Endodermal cell (in vitro differentiated cells): ENCODE results near the gene VAV3. TPM values are rescaled to one million over a fixed set of nuclear protein-coding genes. Genes with fewer than 3 reads are reported as not detected.
A peak's percentile ranks its signal among the peaks of the same experiment; 100 is the strongest.
"Not testable (repeated sequence)": the region's sequence is repeated elsewhere in the genome, so short reads cannot be mapped to it uniquely, and the experiment has no call there.

ENCODE experiments used
- DNase-seq: peaks from one replicate; pipeline ENCODE4 v3.0.0-alpha.2; 2017
- H3K27ac ChIP-seq: 2 replicates; pipeline ENCODE4 v1.5.1; 2013; ENCODE audit warnings: mild to moderate bottlenecking, low read depth, low read length, moderate library complexity
- H3K27me3 ChIP-seq: 2 replicates; pipeline ENCODE4 v1.6.1; 2013; ENCODE audit warnings: mild to moderate bottlenecking, low read length, moderate library complexity; ENCODE audit not compliant: insufficient read depth, control insufficient read depth, poor library complexity, severe bottlenecking
- H3K36me3 ChIP-seq: 2 replicates; pipeline ENCODE4 v1.7.0; 2013; ENCODE audit warnings: mild to moderate bottlenecking, low read length, moderate library complexity; ENCODE audit not compliant: control insufficient read depth, insufficient read depth
- H3K4me1 ChIP-seq: one replicate; pipeline ENCODE4 v1.7.0; 2013; ENCODE audit warnings: low read length; ENCODE audit not compliant: control insufficient read depth, insufficient read depth
- H3K4me3 ChIP-seq: 2 replicates; pipeline ENCODE4 v1.5.1; 2013; ENCODE audit warnings: mild to moderate bottlenecking, low read length, moderate library complexity
- H3K9ac ChIP-seq: 2 replicates; pipeline ENCODE4 v1.6.1; 2013; ENCODE audit warnings: mild to moderate bottlenecking, low read length, moderate library complexity; ENCODE audit not compliant: poor library complexity, severe bottlenecking; ENCODE audit errors: extremely low read depth
- H3K9me3 ChIP-seq: 2 replicates; pipeline ENCODE4 v1.6.1; 2013; ENCODE audit warnings: mild to moderate bottlenecking, low read length, moderate library complexity; ENCODE audit not compliant: control insufficient read depth
- H3K27ac Mint-ChIP-seq: 2 replicates; pipeline ENCODE4 v1.8.0; 2020; ENCODE audit warnings: mixed read lengths
- H3K27me3 Mint-ChIP-seq: 2 replicates; pipeline ENCODE4 v1.8.0; 2021; ENCODE audit warnings: mild to moderate bottlenecking, mixed read lengths; ENCODE audit not compliant: insufficient read depth
- H3K36me3 Mint-ChIP-seq: 2 replicates; pipeline ENCODE4 v1.8.0; 2020; ENCODE audit warnings: low read depth, mixed read lengths
- H3K4me1 Mint-ChIP-seq: 2 replicates; pipeline ENCODE4 v1.8.0; 2020; ENCODE audit warnings: mixed read lengths
- H3K4me3 Mint-ChIP-seq: 2 replicates; pipeline ENCODE4 v1.8.0; 2020; ENCODE audit warnings: mild to moderate bottlenecking, moderate library complexity, mixed read lengths
- H3K9me3 Mint-ChIP-seq: 2 replicates; pipeline ENCODE4 v1.8.0; 2020; ENCODE audit warnings: mild to moderate bottlenecking, mixed read lengths
- CTCF ChIP-seq: fragments of 200-600 bp; sonication (generic); conservative IDR thresholded peaks from 2 replicates; pipeline ENCODE4 v1.5.0; 2021; ENCODE audit warnings: antibody characterized with exemption, mild to moderate bottlenecking
- WGBS, 2 experiments: methylation state at CpG; one replicate each; pipeline versions ENCODE4 v1.1.5 to v1.1.7; 2013; ENCODE audit warnings: missing lambda C conversion rate in 2 of 2, mixed read lengths in 1 of 2; ENCODE audit not compliant: insufficient coverage in 1 of 2, insufficient read length in 1 of 2; 5-methylcytosine and 5-hydroxymethylcytosine counted together
- total RNA-seq, 2 donors: library from RNA; stranded (reverse); fragmentation: NEBNext Ultra II Directional in 1 of 2; extraction: Animal tissue kit (Norgen Biotek cat#: 25700) in 1 of 2; gene quantifications; 2 replicates in 1 of 2; 3 replicates in 1 of 2; pipeline ENCODE4 v1.2.1, GENCODE V29; 2021

VAV3 gene
- total RNA-seq, 2 donors from 2014 or later, result 6.9 to 9.6 TPM

- no peaks in the 10 kb centered on the region for H3K9me3 ChIP-seq
- Mint-ChIP-seq H3K27me3 (no peaks in the 10 kb centered on the region), H3K4me3 (no peak overlapping the region), H3K36me3 (no peaks in the 10 kb centered on the region), H3K9me3 (peaks cover 2% of the 10 kb centered on the region), H3K27ac (no peak overlapping the region), H3K4me1 (peaks cover 14% of the 10 kb centered on the region)
- peak overlapping the region; percentile 17 for H3K27ac ChIP-seq
- no peak for TF ChIP-seq CTCF
- H3K27me3 ChIP-seq, result no peaks in the 10 kb centered on the region
- peaks cover 9% of the 10 kb centered on the region for H3K4me1 ChIP-seq
- no peak for DNase-seq
- H3K36me3 ChIP-seq, result no peaks in the 10 kb centered on the region
- H3K4me3 ChIP-seq, result no peak overlapping the region
- WGBS, 2 experiments, result 81% methylated on average over 2 of the region's 2 CpGs; no CpG with 5 or more reads in 1 of the 2 experiments
- no peak overlapping the region for H3K9ac ChIP-seq
These were observed 311.2 kb downstream of the VAV3 start for GRCh38 chr1:107653765-107654164.

- no peak overlapping the region for H3K27ac ChIP-seq
- H3K9ac ChIP-seq, result no peak overlapping the region
- TF ChIP-seq CTCF, result no peak
- Mint-ChIP-seq H3K9me3 (peaks cover 2% of the 10 kb centered on the region), H3K27ac (no peak overlapping the region), H3K4me3 (no peak overlapping the region), H3K4me1 (peaks cover 16% of the 10 kb centered on the region), H3K36me3 (no peaks in the 10 kb centered on the region), H3K27me3 (no peaks in the 10 kb centered on the region)
- no peaks in the 10 kb centered on the region for H3K9me3 ChIP-seq
- H3K4me3 ChIP-seq, result no peak overlapping the region
- no peaks in the 10 kb centered on the region for H3K36me3 ChIP-seq
- 95% methylated on average over 1 of the region's 1 CpG; no CpG with 5 or more reads in 1 of the 2 experiments for WGBS, 2 experiments
- peaks cover 9% of the 10 kb centered on the region for H3K4me1 ChIP-seq
- no peak for DNase-seq
- H3K27me3 ChIP-seq, result no peaks in the 10 kb centered on the region
These were observed 312.0 kb downstream of the VAV3 start for GRCh38 chr1:107653005-107653404.

- not testable (repeated sequence) for H3K9me3 Mint-ChIP-seq, DNase-seq, H3K9me3 ChIP-seq, H3K36me3 ChIP-seq, H3K4me1 ChIP-seq, H3K27ac ChIP-seq, H3K4me3 Mint-ChIP-seq, H3K4me3 ChIP-seq, H3K36me3 Mint-ChIP-seq, H3K27me3 ChIP-seq, H3K9ac ChIP-seq, H3K27me3 Mint-ChIP-seq, H3K27ac Mint-ChIP-seq
- 92 to 100% methylated on average over 2 of the region's 2 CpGs for WGBS, 2 experiments
- H3K4me1 Mint-ChIP-seq, result peaks cover 16% of the 10 kb centered on the region
These were observed 314.2 kb downstream of the VAV3 start for GRCh38 chr1:107650825-107651224.

- peaks cover 9% of the 10 kb centered on the region for H3K4me1 ChIP-seq
- Mint-ChIP-seq H3K36me3 (no peaks in the 10 kb centered on the region), H3K27me3 (no peaks in the 10 kb centered on the region), H3K27ac (peak overlapping the region; percentile 33), H3K4me3 (no peak overlapping the region), H3K4me1 (peaks cover 16% of the 10 kb centered on the region), H3K9me3 (peaks cover 2% of the 10 kb centered on the region)
- H3K4me3 ChIP-seq, result no peak overlapping the region
- H3K27ac ChIP-seq, result no peak overlapping the region
- DNase-seq, result no peak
- WGBS, 2 experiments, result 89 to 100% methylated on average over 2 to 3 of the region's 3 CpGs
- H3K36me3 ChIP-seq, result no peaks in the 10 kb centered on the region
- no peaks in the 10 kb centered on the region for H3K27me3 ChIP-seq
- TF ChIP-seq CTCF, result no peak
- H3K9me3 ChIP-seq, result no peaks in the 10 kb centered on the region
- no peak overlapping the region for H3K9ac ChIP-seq
These were observed 316.0 kb downstream of the VAV3 start for GRCh38 chr1:107649023-107649422.
